Panc1 (cell line): ENCODE data around the gene KIAA0232. TPM values are rescaled to one million over a fixed set of nuclear protein-coding genes. Genes with fewer than 3 reads are reported as not detected.

Source experiments
- ATAC-seq: fragments of 200-7000 bp; cut with Tn5 transposase; 2 replicates; pipeline ENCODE4 v1.9.1; 2020; ENCODE audit warnings: mild to moderate bottlenecking, moderate library complexity
- BruUV-seq: library from RNA; stranded (reverse); fragments of 400-500 nt; replicated peaks from 2 replicates; lab custom pipeline; 2021; lab: Mats Ljungman, UMichigan
- CTCF ChIA-PET: fragments of 300-600 bp; sonication (Branson Sonifier 250); formaldehyde crosslinking; loops from one replicate; lab custom pipeline; 2022; ENCODE audit warnings: antibody characterized with exemption; lab: Charles Lee
- POLR2A ChIA-PET: fragments of 300-600 bp; sonication (Branson Sonifier 250); formaldehyde crosslinking; loops from one replicate; lab custom pipeline; 2022; ENCODE audit warnings: antibody characterized with exemption; lab: Charles Lee
- DNase-seq: peaks from one replicate; pipeline ENCODE4 v3.0.0-alpha.2; 2010; ENCODE audit warnings: low read depth, low spot score
- H3K27ac ChIP-seq: 2 replicates; pipeline ENCODE4 v1.5.1; 2011; ENCODE audit warnings: mild to moderate bottlenecking, low read length, inconsistent platforms
- H3K27me3 ChIP-seq: fragments of 200-500 bp; sonication (Bioruptor generic); 2 replicates; pipeline ENCODE4 v1.6.0; 2014; ENCODE audit warnings: low read length, inconsistent platforms; ENCODE audit not compliant: control insufficient read depth, insufficient read depth
- H3K36me3 ChIP-seq: fragments of 200-500 bp; sonication (Bioruptor generic); 2 replicates; pipeline ENCODE4 v1.5.1; 2014; ENCODE audit warnings: inconsistent platforms, mild to moderate bottlenecking, low read length, moderate library complexity; ENCODE audit not compliant: control insufficient read depth, insufficient read depth
- H3K4me1 ChIP-seq: 2 replicates; pipeline ENCODE4 v1.5.1; 2011; ENCODE audit warnings: inconsistent platforms, mild to moderate bottlenecking, low read length, moderate library complexity; ENCODE audit not compliant: control insufficient read depth, insufficient read depth
- H3K4me3 ChIP-seq, 2 experiments: 2 replicates each; pipeline ENCODE4 v1.5.1; 2011 to 2012; ENCODE audit warnings: low read depth in 2 of 2, low read length in 2 of 2, mild to moderate bottlenecking in 2 of 2, inconsistent platforms in 1 of 2, moderate library complexity in 1 of 2
- H3K9me3 ChIP-seq: fragments of 200-500 bp; sonication (Bioruptor generic); 2 replicates; pipeline ENCODE4 v1.5.1; 2014; ENCODE audit warnings: low read depth, mild to moderate bottlenecking, inconsistent platforms, low read length, moderate library complexity; ENCODE audit not compliant: control insufficient read depth, insufficient read depth
- POLR2AphosphoS5 ChIP-seq: IDR thresholded peaks from 2 replicates; pipeline ENCODE4 v1.6.1; 2012; ENCODE audit warnings: mild to moderate bottlenecking, low read depth, low read length, moderate library complexity
- SIN3A ChIP-seq: IDR thresholded peaks from 2 replicates; pipeline ENCODE4 v1.6.1; 2012; ENCODE audit warnings: low read depth, mild to moderate bottlenecking, low read length, moderate library complexity, borderline replicate concordance; ENCODE audit not compliant: insufficient read depth
- TCF7L2 ChIP-seq: IDR thresholded peaks from 2 replicates; pipeline ENCODE4 v1.6.1; 2011; ENCODE audit warnings: mild to moderate bottlenecking, low read depth, low read length, inconsistent platforms
- in situ Hi-C: cut with HindIII; loops from 2 replicates; pipeline ENCODE4 v1.10.0; 2016; ENCODE audit warnings: low sequenced_read_pairs, low pct_unique_long_range_greater_than_20kb
- intact Hi-C: fragments of 100-400 bp; cut with micrococcal nuclease; formaldehyde crosslinking; loops from one replicate; pipeline ENCODE4 v1.10.0; 2022; ENCODE audit not compliant: unreplicated experiment
- total RNA-seq: library from RNA; stranded (reverse); gene quantifications from one replicate; pipeline ENCODE4 v1.2.1, GENCODE V29; 2021; ENCODE audit not compliant: unreplicated experiment
- TF ChIP-seq, protein P1 (sequence below), 2 experiments: IDR thresholded peaks; 2 replicates each; pipeline ENCODE4 v1.6.1; 2011 to 2012; ENCODE audit warnings: low read depth in 2 of 2, control low read depth in 1 of 2, low read length in 1 of 2, mild to moderate bottlenecking in 1 of 2, moderate library complexity in 1 of 2; ENCODE audit not compliant: insufficient read depth in 1 of 2
- TF ChIP-seq, protein P2 (sequence below): fragments of 450-650 bp; IDR thresholded peaks from 2 replicates; pipeline ENCODE4 v1.5.1; 2017; ENCODE audit warnings: mild to moderate bottlenecking

Gene KIAA0232
- total RNA-seq, 1 experiment from 2014 or later: 20.2 TPM

DNA sequence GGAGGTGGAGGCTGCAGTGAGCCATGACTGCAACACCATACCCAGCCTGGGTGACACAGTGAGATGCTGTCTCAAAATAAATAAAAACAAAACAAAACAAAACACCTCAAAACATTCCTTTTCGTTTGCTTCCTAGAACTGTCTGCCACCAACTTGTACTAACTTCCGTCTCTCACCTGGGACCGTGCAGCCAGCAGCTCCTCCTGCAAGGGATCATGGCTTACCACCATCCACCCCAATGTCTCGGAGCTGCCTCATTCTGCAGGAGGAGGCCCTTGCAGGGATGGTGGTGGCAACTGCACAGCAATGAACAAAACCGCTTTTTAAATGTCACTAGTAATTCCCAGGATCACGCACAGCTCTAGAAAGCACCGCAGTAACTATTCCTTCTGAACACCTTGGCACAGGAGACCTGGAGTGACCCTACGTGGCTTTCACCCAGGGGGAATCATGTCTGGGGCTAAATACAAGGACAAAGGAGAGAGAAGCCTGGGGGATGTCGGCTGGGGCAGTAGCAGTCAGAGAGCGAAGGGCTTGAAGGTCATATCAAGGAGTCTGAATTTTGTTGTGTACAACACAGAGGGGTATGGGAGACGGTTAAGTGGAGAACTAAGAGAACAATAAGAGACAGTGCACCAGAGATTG lies 17.4 kb upstream of the KIAA0232 start (continued):
- TF ChIP-seq POLR2AphosphoS5: no peak

DNA sequence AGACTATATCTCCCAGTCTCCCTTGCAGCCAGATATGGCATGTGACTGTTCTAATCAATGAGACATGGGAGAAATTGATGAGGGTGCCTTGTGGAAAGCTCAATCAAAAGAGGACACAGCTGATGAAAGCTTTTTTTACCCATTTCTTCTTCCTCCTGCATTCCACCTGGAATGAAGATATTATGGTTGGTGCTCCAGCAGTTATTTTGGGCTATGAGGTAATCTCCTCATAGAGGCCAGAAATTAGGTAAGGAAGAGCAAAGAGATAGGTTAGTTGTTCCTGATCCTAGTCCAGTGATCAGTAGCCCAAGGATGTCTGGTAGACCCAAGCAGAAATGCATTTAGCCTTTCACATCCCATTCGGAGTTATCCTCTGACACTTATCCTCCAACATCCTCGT lies 16.8 kb upstream of the KIAA0232 start:
- H3K9me3 ChIP-seq: no peaks in the 10 kb centered on the region
- H3K4me1 ChIP-seq: peaks cover 18% of the 10 kb centered on the region
- no peaks in the 10 kb centered on the region for H3K27me3 ChIP-seq
- H3K36me3 ChIP-seq: no peaks in the 10 kb centered on the region
- ChIA-PET CTCF (interaction anchor here (0.5 kb wide), 1 partner anchor 134 kb away, joined by 4 read pairs; no protein-coding TSS in a partner anchor), POLR2A (no interaction called here)
- in situ Hi-C loops: no loop called here
- no peak overlapping the region for H3K4me3 ChIP-seq
- intact Hi-C loops: no loop called here
- DNase-seq: no peak
- BruUV-seq: no TSS peak
- ATAC-seq: no peak
- H3K27ac ChIP-seq: no peak overlapping the region
- TF ChIP-seq POLR2AphosphoS5: no peak
- no peak for TF ChIP-seq TCF7L2
- TF ChIP-seq SIN3A: no peak
- TF ChIP-seq, protein P1, sequence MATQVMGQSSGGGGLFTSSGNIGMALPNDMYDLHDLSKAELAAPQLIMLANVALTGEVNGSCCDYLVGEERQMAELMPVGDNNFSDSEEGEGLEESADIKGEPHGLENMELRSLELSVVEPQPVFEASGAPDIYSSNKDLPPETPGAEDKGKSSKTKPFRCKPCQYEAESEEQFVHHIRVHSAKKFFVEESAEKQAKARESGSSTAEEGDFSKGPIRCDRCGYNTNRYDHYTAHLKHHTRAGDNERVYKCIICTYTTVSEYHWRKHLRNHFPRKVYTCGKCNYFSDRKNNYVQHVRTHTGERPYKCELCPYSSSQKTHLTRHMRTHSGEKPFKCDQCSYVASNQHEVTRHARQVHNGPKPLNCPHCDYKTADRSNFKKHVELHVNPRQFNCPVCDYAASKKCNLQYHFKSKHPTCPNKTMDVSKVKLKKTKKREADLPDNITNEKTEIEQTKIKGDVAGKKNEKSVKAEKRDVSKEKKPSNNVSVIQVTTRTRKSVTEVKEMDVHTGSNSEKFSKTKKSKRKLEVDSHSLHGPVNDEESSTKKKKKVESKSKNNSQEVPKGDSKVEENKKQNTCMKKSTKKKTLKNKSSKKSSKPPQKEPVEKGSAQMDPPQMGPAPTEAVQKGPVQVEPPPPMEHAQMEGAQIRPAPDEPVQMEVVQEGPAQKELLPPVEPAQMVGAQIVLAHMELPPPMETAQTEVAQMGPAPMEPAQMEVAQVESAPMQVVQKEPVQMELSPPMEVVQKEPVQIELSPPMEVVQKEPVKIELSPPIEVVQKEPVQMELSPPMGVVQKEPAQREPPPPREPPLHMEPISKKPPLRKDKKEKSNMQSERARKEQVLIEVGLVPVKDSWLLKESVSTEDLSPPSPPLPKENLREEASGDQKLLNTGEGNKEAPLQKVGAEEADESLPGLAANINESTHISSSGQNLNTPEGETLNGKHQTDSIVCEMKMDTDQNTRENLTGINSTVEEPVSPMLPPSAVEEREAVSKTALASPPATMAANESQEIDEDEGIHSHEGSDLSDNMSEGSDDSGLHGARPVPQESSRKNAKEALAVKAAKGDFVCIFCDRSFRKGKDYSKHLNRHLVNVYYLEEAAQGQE (IDR thresholded peaks at IDR 0.05; ENCODE audit: insufficient read depth in 1 of 2, low read depth in 2 of 2, low read length in 1 of 2): no peak
- TF ChIP-seq, protein P2, sequence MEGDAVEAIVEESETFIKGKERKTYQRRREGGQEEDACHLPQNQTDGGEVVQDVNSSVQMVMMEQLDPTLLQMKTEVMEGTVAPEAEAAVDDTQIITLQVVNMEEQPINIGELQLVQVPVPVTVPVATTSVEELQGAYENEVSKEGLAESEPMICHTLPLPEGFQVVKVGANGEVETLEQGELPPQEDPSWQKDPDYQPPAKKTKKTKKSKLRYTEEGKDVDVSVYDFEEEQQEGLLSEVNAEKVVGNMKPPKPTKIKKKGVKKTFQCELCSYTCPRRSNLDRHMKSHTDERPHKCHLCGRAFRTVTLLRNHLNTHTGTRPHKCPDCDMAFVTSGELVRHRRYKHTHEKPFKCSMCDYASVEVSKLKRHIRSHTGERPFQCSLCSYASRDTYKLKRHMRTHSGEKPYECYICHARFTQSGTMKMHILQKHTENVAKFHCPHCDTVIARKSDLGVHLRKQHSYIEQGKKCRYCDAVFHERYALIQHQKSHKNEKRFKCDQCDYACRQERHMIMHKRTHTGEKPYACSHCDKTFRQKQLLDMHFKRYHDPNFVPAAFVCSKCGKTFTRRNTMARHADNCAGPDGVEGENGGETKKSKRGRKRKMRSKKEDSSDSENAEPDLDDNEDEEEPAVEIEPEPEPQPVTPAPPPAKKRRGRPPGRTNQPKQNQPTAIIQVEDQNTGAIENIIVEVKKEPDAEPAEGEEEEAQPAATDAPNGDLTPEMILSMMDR: no peak

DNA sequence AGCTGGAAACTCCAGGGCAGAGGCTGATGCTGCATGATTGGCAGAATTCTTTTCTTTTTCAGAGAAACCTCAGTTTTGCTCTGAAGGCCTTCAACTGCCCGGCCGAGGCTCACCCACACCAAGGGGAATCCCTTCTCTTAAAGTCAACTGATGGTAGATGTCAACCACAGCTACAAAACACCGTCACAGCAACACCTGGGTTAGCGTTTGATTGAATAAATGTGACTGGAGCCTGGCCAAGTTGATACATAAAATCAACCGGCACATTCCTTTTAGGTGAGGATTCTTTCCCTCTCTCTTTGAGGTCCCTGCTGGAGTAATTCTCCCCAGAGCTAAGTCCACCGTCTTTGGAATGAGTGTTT lies 15.2 kb upstream of the KIAA0232 start:
- intact Hi-C loops (no loop called here), in situ Hi-C loops (no loop called here)
- CTCF ChIA-PET: no interaction called here

More for the DNA sequence above, 15.2 kb upstream of the KIAA0232 start:
- H3K27ac ChIP-seq: no peak overlapping the region
- no peaks in the 10 kb centered on the region for H3K27me3 ChIP-seq
- H3K9me3 ChIP-seq: no peaks in the 10 kb centered on the region
- no peak for DNase-seq
- BruUV-seq: no TSS peak
- TF ChIP-seq, protein P1 (IDR thresholded peaks at IDR 0.05; ENCODE audit: insufficient read depth in 1 of 2, low read depth in 2 of 2, low read length in 1 of 2): no peak
- TF ChIP-seq TCF7L2 (no peak), POLR2AphosphoS5 (no peak), SIN3A (no peak)
- TF ChIP-seq, protein P2: no peak
- peaks cover 16% of the 10 kb centered on the region for H3K4me1 ChIP-seq
- no peak overlapping the region for H3K4me3 ChIP-seq
- POLR2A ChIA-PET: interaction anchor here (0.6 kb wide), 1 partner anchor 16 kb away, joined by 5 read pairs; no protein-coding TSS in a partner anchor
- no peak for ATAC-seq
- no peaks in the 10 kb centered on the region for H3K36me3 ChIP-seq
